GM18526 (cell line): ENCODE measurements around the gene RBPMS2.

Experiments used
- POLR2A ChIP-seq: IDR thresholded peaks from 3 replicates; pipeline ENCODE4 v1.6.1; 2011; ENCODE audit not compliant: insufficient read length; ENCODE audit errors: extremely low read depth

The RBPMS2 gene

GRCh38 chr15:64791401-64791800, 16.0 kb upstream of the RBPMS2 start:
- no peak for TF ChIP-seq POLR2A

GRCh38 chr15:64783796-64784195, 8.4 kb upstream of the RBPMS2 start:
- no peak for TF ChIP-seq POLR2A

GRCh38 chr15:64782751-64783150, 7.4 kb upstream of the RBPMS2 start:
- no peak for TF ChIP-seq POLR2A

GRCh38 chr15:64781299-64781698, 5.9 kb upstream of the RBPMS2 start:
- TF ChIP-seq POLR2A: no peak

- TF ChIP-seq POLR2A: no peak
These were observed 5.3 kb upstream of the RBPMS2 start for GRCh38 chr15:64780600-64781156.

GRCh38 chr15:64779630-64780029, 4.2 kb upstream of the RBPMS2 start:
- TF ChIP-seq POLR2A: no peak

GRCh38 chr15:64779024-64779423, 3.6 kb upstream of the RBPMS2 start:
- TF ChIP-seq POLR2A: no peak

- no peak for TF ChIP-seq POLR2A
These were observed 1.0 kb upstream of the RBPMS2 start for GRCh38 chr15:64776402-64776786.

GRCh38 chr15:64774629-64775493, 528 bp downstream of the RBPMS2 start:
- no peak for TF ChIP-seq POLR2A

GRCh38 chr15:64774037-64774628, 1.3 kb downstream of the RBPMS2 start:
- TF ChIP-seq POLR2A: no peak

GRCh38 chr15:64773606-64774005, 1.8 kb downstream of the RBPMS2 start:
- TF ChIP-seq POLR2A: no peak

- no peak for TF ChIP-seq POLR2A
These were observed 2.4 kb downstream of the RBPMS2 start for GRCh38 chr15:64772964-64773363.

- no peak for TF ChIP-seq POLR2A
These were observed 2.9 kb downstream of the RBPMS2 start for GRCh38 chr15:64772488-64772887.

GRCh38 chr15:64770626-64771025, 4.8 kb downstream of the RBPMS2 start:
- no peak for TF ChIP-seq POLR2A

GRCh38 chr15:64767203-64767602, 8.2 kb downstream of the RBPMS2 start:
- TF ChIP-seq POLR2A: no peak

GRCh38 chr15:64766058-64766457, 9.3 kb downstream of the RBPMS2 start:
- TF ChIP-seq POLR2A: no peak
